Keratinocyte (primary cell): ENCODE results near the gene NUP85. TPM values are rescaled to one million over a fixed set of nuclear protein-coding genes. Genes with fewer than 3 reads are reported as not detected.

ENCODE experiments used
- DNase-seq: peaks from one replicate; pipeline ENCODE4 v3.0.0-alpha.2; 2011; ENCODE audit warnings: low read depth, missing footprints, low spot score
- FAIRE-seq: peaks from 2 replicates; lab custom pipeline; 2011; peaks lifted over from hg19 to GRCh38; lab: Jason Lieb, UNC
- H2AFZ ChIP-seq: 2 replicates; pipeline ENCODE4 v1.6.0; 2012; ENCODE audit warnings: low read length, control low read depth, inconsistent platforms; ENCODE audit not compliant: control insufficient read depth
- H3K27ac ChIP-seq: 2 replicates; pipeline ENCODE4 v1.5.1; 2011; ENCODE audit warnings: low read length; ENCODE audit not compliant: control insufficient read depth, insufficient read depth
- H3K27me3 ChIP-seq: 3 replicates; pipeline ENCODE4 v1.6.0; 2011; ENCODE audit warnings: low read length; ENCODE audit not compliant: control insufficient read depth, insufficient read depth; ENCODE audit errors: extremely low read depth
- H3K36me3 ChIP-seq, 2 experiments: 2 replicates in 1 of 2; 3 replicates in 1 of 2; pipeline ENCODE4 v1.5.1; 2011; ENCODE audit warnings: low read length in 2 of 2, mild to moderate bottlenecking in 1 of 2; ENCODE audit not compliant: control insufficient read depth in 2 of 2, insufficient read depth in 2 of 2; ENCODE audit errors: extremely low read depth in 1 of 2
- H3K4me1 ChIP-seq: 3 replicates; pipeline ENCODE4 v1.5.1; 2011; ENCODE audit warnings: low read length; ENCODE audit not compliant: control insufficient read depth, insufficient read depth; ENCODE audit errors: extremely low read depth
- H3K4me2 ChIP-seq: 3 replicates; pipeline ENCODE4 v1.6.0; 2011; ENCODE audit warnings: low read depth, low read length; ENCODE audit not compliant: control insufficient read depth, insufficient read depth; ENCODE audit errors: extremely low read depth
- H3K4me3 ChIP-seq, 3 experiments: fragments of 200-600 bp in 1 of 3; sonication (generic) in 1 of 3; 2 replicates in 2 of 3; 3 replicates in 1 of 3; pipeline ENCODE4 v1.5.1; 2011 to 2016; ENCODE audit warnings: low read length in 3 of 3, mild to moderate bottlenecking in 3 of 3, control low read depth in 2 of 3, inconsistent platforms in 1 of 3, low read depth in 1 of 3, mixed read lengths in 1 of 3, mixed run types in 1 of 3, moderate library complexity in 1 of 3; ENCODE audit not compliant: control insufficient read depth in 2 of 3, insufficient read depth in 2 of 3; ENCODE audit errors: extremely low read depth in 1 of 3
- H3K79me2 ChIP-seq: 2 replicates; pipeline ENCODE4 v1.6.0; 2012; ENCODE audit warnings: low read length; ENCODE audit not compliant: control insufficient read depth, insufficient read depth
- H3K9ac ChIP-seq: 3 replicates; pipeline ENCODE4 v1.6.0; 2011; ENCODE audit warnings: low read length; ENCODE audit not compliant: control insufficient read depth, insufficient read depth; ENCODE audit errors: extremely low read depth
- H3K9me1 ChIP-seq: 3 replicates; pipeline ENCODE4 v1.6.0; 2011; ENCODE audit warnings: low read length; ENCODE audit not compliant: control insufficient read depth, insufficient read depth; ENCODE audit errors: extremely low read depth
- H3K9me3 ChIP-seq: 2 replicates; pipeline ENCODE4 v1.5.1; 2012; ENCODE audit warnings: low read depth, low read length; ENCODE audit not compliant: control insufficient read depth
- H4K20me1 ChIP-seq: 3 replicates; pipeline ENCODE4 v1.6.0; 2011; ENCODE audit warnings: low read length; ENCODE audit not compliant: control insufficient read depth, insufficient read depth; ENCODE audit errors: extremely low read depth
- EZH2 ChIP-seq: IDR thresholded peaks from one replicate; pipeline ENCODE4 v1.6.1; 2012; ENCODE audit warnings: inconsistent platforms, mild to moderate bottlenecking, low read length, moderate library complexity
- dilution Hi-C: fragments of 300-500 bp; cut with MboI; formaldehyde crosslinking; loops from one replicate; pipeline ENCODE4 v1.7.0; 2020; ENCODE audit warnings: low sequenced_read_pairs; ENCODE audit not compliant: extremely low pct_ligation_motif_present
- polyA plus RNA-seq, 5 experiments: library from polyadenylated mRNA; depleted of rRNA in 3 of 5; stranded (reverse) in 3 of 5; stranded (forward) in 1 of 5; unstranded in 1 of 5; fragments of >200 nt; gene quantifications; 1 replicate in 1 of 5; 2 replicates in 3 of 5; 3 replicates in 1 of 5; pipeline versions ENCODE4 v1.2.1 to v1.2.3, GENCODE V29; 2011 to 2012; ENCODE audit warnings: missing spikeins in 2 of 5, low read depth in 1 of 5, low replicate concordance in 1 of 5
- TF ChIP-seq, protein P1 (sequence below), 3 experiments: IDR thresholded peaks in 1 of 3; conservative IDR thresholded peaks in 1 of 3; optimal IDR thresholded peaks in 1 of 3; 2 replicates in 2 of 3; 3 replicates in 1 of 3; pipeline versions ENCODE3 to v1.5.1; 2011; ENCODE audit warnings: low read length in 3 of 3, mild to moderate bottlenecking in 3 of 3, moderate library complexity in 2 of 3, control low read depth in 1 of 3, inconsistent platforms in 1 of 3; ENCODE audit not compliant: insufficient read depth in 2 of 3; ENCODE audit errors: extremely low read depth in 1 of 3

NUP85 gene
- polyA plus RNA-seq, 1 donor (not counting 4 experiments of a cell fraction or from before 2014, with no cell fraction given) = 64.4 TPM

DNA sequence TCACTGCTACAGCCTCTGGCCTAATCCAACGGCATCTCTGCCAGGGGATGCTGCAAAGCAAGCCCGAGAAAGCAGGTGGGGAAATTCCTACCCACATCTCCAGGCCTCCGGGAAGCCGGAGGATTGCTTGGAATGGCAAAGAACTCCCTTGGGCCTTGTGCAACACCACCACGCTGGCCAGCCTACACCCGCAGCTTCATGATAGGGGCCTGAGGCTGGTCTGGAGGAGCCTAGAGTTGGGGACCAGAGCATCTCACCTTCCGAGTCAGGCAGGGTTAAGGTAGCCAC, 35.6 kb downstream of the NUP85 start:
- TF ChIP-seq, protein P1, sequence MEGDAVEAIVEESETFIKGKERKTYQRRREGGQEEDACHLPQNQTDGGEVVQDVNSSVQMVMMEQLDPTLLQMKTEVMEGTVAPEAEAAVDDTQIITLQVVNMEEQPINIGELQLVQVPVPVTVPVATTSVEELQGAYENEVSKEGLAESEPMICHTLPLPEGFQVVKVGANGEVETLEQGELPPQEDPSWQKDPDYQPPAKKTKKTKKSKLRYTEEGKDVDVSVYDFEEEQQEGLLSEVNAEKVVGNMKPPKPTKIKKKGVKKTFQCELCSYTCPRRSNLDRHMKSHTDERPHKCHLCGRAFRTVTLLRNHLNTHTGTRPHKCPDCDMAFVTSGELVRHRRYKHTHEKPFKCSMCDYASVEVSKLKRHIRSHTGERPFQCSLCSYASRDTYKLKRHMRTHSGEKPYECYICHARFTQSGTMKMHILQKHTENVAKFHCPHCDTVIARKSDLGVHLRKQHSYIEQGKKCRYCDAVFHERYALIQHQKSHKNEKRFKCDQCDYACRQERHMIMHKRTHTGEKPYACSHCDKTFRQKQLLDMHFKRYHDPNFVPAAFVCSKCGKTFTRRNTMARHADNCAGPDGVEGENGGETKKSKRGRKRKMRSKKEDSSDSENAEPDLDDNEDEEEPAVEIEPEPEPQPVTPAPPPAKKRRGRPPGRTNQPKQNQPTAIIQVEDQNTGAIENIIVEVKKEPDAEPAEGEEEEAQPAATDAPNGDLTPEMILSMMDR (optimal IDR thresholded peaks at IDR 0.05 in 1 of 3, IDR thresholded peaks at IDR 0.05 in 1 of 3, conservative IDR thresholded peaks at IDR 0.05 in 1 of 3; ENCODE audit: extremely low read depth in 1 of 3, insufficient read depth in 2 of 3, low read length in 3 of 3) = no peak
- TF ChIP-seq EZH2 = no peak
- Histone ChIP-seq H3K79me2 (no peaks in the 10 kb centered on the region), H3K9ac (no peak overlapping the region), H3K27me3 (no peaks in the 10 kb centered on the region), H3K4me1 (no peaks in the 10 kb centered on the region), H2AFZ (no peak overlapping the region), H3K9me3 (no peaks in the 10 kb centered on the region), H4K20me1 (peaks cover 9% of the 10 kb centered on the region), H3K9me1 (no peaks in the 10 kb centered on the region), H3K27ac (no peak overlapping the region), H3K4me2 (no peak overlapping the region), H3K4me3 (no peak overlapping the region), H3K36me3 (peaks cover 58 to 78% of the 10 kb centered on the region in 2 experiments)
- dilution Hi-C loops = no loop called here
- DNase-seq (no peak), FAIRE-seq (no peak)

DNA sequence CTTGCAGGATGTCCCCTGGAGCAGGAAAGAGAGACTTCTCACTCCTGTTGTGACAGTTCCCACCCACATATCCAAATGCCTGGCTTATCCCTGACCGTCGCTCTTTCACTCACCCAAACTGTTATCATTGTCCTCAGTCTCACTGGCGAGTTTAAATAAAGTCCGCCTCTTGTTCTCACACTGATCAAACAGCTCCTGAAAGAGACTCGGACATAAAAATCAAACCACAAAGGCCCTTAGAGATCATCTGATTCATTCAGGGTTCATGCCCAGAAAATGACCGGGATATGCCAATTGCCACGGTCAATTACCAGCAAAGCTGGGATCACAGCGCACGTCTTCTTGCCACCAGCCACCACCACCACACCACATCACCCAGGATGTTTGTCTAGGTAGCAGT, 36.0 kb downstream of the NUP85 start:
- FAIRE-seq (no peak), DNase-seq (no peak)
- TF ChIP-seq, protein P1 (optimal IDR thresholded peaks at IDR 0.05 in 1 of 3, IDR thresholded peaks at IDR 0.05 in 1 of 3, conservative IDR thresholded peaks at IDR 0.05 in 1 of 3; ENCODE audit: extremely low read depth in 1 of 3, insufficient read depth in 2 of 3, low read length in 3 of 3) = no peak
- TF ChIP-seq EZH2 = no peak
- Histone ChIP-seq H3K4me3 (no peak overlapping the region), H3K9ac (no peak overlapping the region), H3K9me3 (no peaks in the 10 kb centered on the region), H3K79me2 (no peaks in the 10 kb centered on the region), H3K4me2 (no peak overlapping the region), H2AFZ (no peak overlapping the region), H3K9me1 (no peaks in the 10 kb centered on the region), H4K20me1 (peaks cover 9% of the 10 kb centered on the region), H3K4me1 (no peaks in the 10 kb centered on the region), H3K27ac (no peak overlapping the region), H3K36me3 (peaks cover 62 to 79% of the 10 kb centered on the region in 2 experiments), H3K27me3 (no peaks in the 10 kb centered on the region)
- dilution Hi-C loops = no loop called here
